Testis (tissue), 2 donors: ENCODE measurements around the gene GPR108.

ENCODE experiments used
- POLR2A ChIP-seq: fragments of 450-650 bp; IDR thresholded peaks from one replicate; pipeline ENCODE4 v1.6.1; 2017; ENCODE audit warnings: antibody characterized with exemption, mild to moderate bottlenecking, moderate library complexity
- TF ChIP-seq, protein P1 (sequence below), 3 experiments: fragments of 450-650 bp in 2 of 3; fragments of 200-600 bp in 1 of 3; sonication (generic) in 1 of 3; IDR thresholded peaks; one replicate each; pipeline ENCODE4 v1.5.1; 2016 to 2019; ENCODE audit warnings: antibody characterized with exemption in 3 of 3, mild to moderate bottlenecking in 2 of 3, moderate library complexity in 1 of 3

DNA sequence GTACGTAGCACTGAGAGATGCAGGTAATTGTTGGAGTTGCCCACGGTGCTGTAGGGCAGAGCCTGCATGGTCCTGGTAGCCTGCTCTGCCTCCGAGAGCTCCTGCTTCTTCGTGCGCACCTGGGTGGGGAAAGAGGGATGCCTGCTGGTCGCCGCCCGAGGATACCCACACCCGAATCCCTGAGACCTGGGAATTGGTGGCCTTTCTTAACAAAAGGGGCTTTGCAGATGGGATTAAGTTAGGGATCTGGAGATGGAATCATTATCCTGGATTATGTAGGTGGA lies 26.4 kb downstream of the GPR108 start:
- TF ChIP-seq, protein P1, sequence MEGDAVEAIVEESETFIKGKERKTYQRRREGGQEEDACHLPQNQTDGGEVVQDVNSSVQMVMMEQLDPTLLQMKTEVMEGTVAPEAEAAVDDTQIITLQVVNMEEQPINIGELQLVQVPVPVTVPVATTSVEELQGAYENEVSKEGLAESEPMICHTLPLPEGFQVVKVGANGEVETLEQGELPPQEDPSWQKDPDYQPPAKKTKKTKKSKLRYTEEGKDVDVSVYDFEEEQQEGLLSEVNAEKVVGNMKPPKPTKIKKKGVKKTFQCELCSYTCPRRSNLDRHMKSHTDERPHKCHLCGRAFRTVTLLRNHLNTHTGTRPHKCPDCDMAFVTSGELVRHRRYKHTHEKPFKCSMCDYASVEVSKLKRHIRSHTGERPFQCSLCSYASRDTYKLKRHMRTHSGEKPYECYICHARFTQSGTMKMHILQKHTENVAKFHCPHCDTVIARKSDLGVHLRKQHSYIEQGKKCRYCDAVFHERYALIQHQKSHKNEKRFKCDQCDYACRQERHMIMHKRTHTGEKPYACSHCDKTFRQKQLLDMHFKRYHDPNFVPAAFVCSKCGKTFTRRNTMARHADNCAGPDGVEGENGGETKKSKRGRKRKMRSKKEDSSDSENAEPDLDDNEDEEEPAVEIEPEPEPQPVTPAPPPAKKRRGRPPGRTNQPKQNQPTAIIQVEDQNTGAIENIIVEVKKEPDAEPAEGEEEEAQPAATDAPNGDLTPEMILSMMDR (IDR thresholded peaks at IDR 0.05), result no peak
- no peak for TF ChIP-seq POLR2A
